Suprapubic skin (tissue), 4 donors: Measurements from ENCODE around the gene PRRC2B.

Experiments used
- CTCF ChIP-seq, 2 donors: fragments of 200-600 bp in 1 of 2; fragments of 450-650 bp in 1 of 2; sonication (generic) in 1 of 2; IDR thresholded peaks; one replicate each; pipeline ENCODE4 v1.5.1; 2016 to 2019; ENCODE audit warnings: antibody characterized with exemption in 2 of 2, mild to moderate bottlenecking in 1 of 2, moderate library complexity in 1 of 2
- EP300 ChIP-seq: sonication (generic); formaldehyde crosslinking; IDR thresholded peaks from one replicate; pipeline ENCODE4 v1.6.1; 2017; ENCODE audit warnings: antibody characterized with exemption
- POLR2A ChIP-seq, 2 donors: fragments of 450-650 bp; IDR thresholded peaks; one replicate each; pipeline ENCODE4 v1.6.1; 2017; ENCODE audit warnings: antibody characterized with exemption in 2 of 2, mild to moderate bottlenecking in 2 of 2, moderate library complexity in 2 of 2
- POLR2AphosphoS5 ChIP-seq, 3 donors: sonication (generic); formaldehyde crosslinking; IDR thresholded peaks; one replicate each; pipeline ENCODE4 v1.6.1; 2017; ENCODE audit warnings: antibody characterized with exemption in 3 of 3

GRCh38 chr9:131468031-131468430, 74.1 kb downstream of the PRRC2B start:
- TF ChIP-seq POLR2A (IDR thresholded peaks at IDR 0.05) (no peak), CTCF (IDR thresholded peaks at IDR 0.05) (no peak), POLR2AphosphoS5 (IDR thresholded peaks at IDR 0.05) (no peak), EP300 (no peak)
